AG09309 (cell line): ENCODE measurements around the gene GGT6.

Experiments used
- DNase-seq: peaks from one replicate; pipeline ENCODE4 v3.0.0-alpha.2; 2010; ENCODE audit warnings: low read depth
- H3K4me3 ChIP-seq: 2 replicates; pipeline ENCODE4 v1.5.1; 2011; ENCODE audit warnings: mild to moderate bottlenecking, low read depth, low read length, moderate library complexity; ENCODE audit not compliant: control insufficient read depth
- CTCF ChIP-seq: IDR thresholded peaks from 2 replicates; pipeline ENCODE4 v1.5.1; 2011; ENCODE audit warnings: mild to moderate bottlenecking, low read depth, low read length, inconsistent platforms; ENCODE audit not compliant: insufficient read depth, control insufficient read depth; ENCODE audit errors: missing control alignments

GGT6 gene

GRCh38 chr17:4535667-4536258 lies 24.6 kb downstream of the GGT6 start:
- no peak for DNase-seq
- H3K4me3 ChIP-seq = no peak overlapping the region
- TF ChIP-seq CTCF = no peak

GRCh38 chr17:4534928-4535666 lies 25.3 kb downstream of the GGT6 start:
- no peak for TF ChIP-seq CTCF
- DNase-seq = no peak
- H3K4me3 ChIP-seq = no peak overlapping the region

GRCh38 chr17:4534515-4534914 lies 25.9 kb downstream of the GGT6 start:
- no peak for DNase-seq
- no peak for TF ChIP-seq CTCF
- no peak overlapping the region for H3K4me3 ChIP-seq

GRCh38 chr17:4533523-4534504 lies 26.6 kb downstream of the GGT6 start:
- no peak for DNase-seq
- no peak overlapping the region for H3K4me3 ChIP-seq
- no peak for TF ChIP-seq CTCF

GRCh38 chr17:4532860-4533522 lies 27.4 kb downstream of the GGT6 start:
- H3K4me3 ChIP-seq = no peak overlapping the region
- DNase-seq = no peak
- no peak for TF ChIP-seq CTCF
